HFFc6 (cell line): ENCODE measurements around the gene CTTNBP2NL. TPM values are rescaled to one million over a fixed set of nuclear protein-coding genes. Genes with fewer than 3 reads are reported as not detected.

Source experiments
- DNase-seq: peaks from one replicate; pipeline ENCODE4 v3.0.0-alpha.2; 2018
- H3K27ac Mint-ChIP-seq: 2 replicates; pipeline ENCODE4 v1.8.0; 2020; ENCODE audit warnings: mild to moderate bottlenecking, mixed read lengths
- H3K27me3 Mint-ChIP-seq: 2 replicates; pipeline ENCODE4 v1.8.0; 2021; ENCODE audit warnings: mild to moderate bottlenecking, moderate library complexity, mixed read lengths; ENCODE audit not compliant: insufficient read depth
- H3K36me3 Mint-ChIP-seq: 2 replicates; pipeline ENCODE4 v1.8.0; 2021; ENCODE audit warnings: low read depth, mixed read lengths
- H3K4me1 Mint-ChIP-seq: 2 replicates; pipeline ENCODE4 v1.8.0; 2020; ENCODE audit warnings: low read depth, mixed read lengths
- H3K4me3 Mint-ChIP-seq: 2 replicates; pipeline ENCODE4 v1.8.0; 2020; ENCODE audit warnings: mild to moderate bottlenecking, moderate library complexity, mixed read lengths
- H3K9me3 Mint-ChIP-seq: 2 replicates; pipeline ENCODE4 v1.8.0; 2020; ENCODE audit warnings: mild to moderate bottlenecking, mixed read lengths
- total RNA-seq, 6 experiments: library from RNA; stranded (reverse); fragmentation: NEBNext Ultra II Directional; extraction: Animal tissue kit (Norgen Biotek cat#: 25700); gene quantifications; 2 replicates in 1 of 6; 3 replicates in 5 of 6; pipeline ENCODE4 v1.2.3, GENCODE V29; 2021
- TF ChIP-seq, protein P1 (sequence below): fragments of 200-600 bp; sonication (generic); IDR thresholded peaks from 2 replicates; pipeline ENCODE4 v1.5.0; 2021; ENCODE audit warnings: antibody characterized with exemption, mild to moderate bottlenecking

Gene CTTNBP2NL
- total RNA-seq, 6 experiments from 2014 or later: 71.9 to 80.8 (median 76.5) TPM

DNA sequence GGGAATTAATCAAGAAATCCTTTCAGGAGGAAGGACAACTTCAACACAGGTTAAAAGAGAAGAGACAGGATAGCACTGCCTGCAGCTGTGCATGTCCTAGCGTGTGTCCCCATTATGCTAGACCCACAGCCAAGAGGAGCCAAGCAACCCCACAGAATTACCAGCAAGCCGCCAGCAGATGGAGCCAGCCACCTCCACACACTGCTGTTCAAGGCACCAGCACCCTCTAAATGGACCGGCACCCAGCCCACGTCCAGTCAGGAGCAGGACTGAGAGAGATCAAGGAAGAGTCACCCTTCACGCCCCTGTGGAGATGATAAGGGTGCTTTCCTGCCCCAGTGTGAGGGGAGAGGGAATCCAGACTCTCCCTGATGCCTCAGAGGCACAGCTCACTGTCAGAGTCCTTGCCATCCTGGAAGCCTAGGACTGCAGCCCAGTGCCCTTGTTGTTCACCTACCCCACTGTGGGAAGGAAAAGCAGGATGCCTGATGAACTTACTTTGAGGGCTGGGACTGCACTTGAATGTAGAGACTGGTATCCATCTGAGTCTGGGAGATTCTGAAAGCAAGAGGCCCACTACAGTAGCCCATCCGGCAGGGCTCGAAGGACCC lies 37.1 kb upstream of the CTTNBP2NL start:
- H3K4me3 Mint-ChIP-seq: no peak overlapping the region
- peak; percentile 54 for DNase-seq
- H3K36me3 Mint-ChIP-seq: no peaks in the 10 kb centered on the region
- TF ChIP-seq, protein P1, sequence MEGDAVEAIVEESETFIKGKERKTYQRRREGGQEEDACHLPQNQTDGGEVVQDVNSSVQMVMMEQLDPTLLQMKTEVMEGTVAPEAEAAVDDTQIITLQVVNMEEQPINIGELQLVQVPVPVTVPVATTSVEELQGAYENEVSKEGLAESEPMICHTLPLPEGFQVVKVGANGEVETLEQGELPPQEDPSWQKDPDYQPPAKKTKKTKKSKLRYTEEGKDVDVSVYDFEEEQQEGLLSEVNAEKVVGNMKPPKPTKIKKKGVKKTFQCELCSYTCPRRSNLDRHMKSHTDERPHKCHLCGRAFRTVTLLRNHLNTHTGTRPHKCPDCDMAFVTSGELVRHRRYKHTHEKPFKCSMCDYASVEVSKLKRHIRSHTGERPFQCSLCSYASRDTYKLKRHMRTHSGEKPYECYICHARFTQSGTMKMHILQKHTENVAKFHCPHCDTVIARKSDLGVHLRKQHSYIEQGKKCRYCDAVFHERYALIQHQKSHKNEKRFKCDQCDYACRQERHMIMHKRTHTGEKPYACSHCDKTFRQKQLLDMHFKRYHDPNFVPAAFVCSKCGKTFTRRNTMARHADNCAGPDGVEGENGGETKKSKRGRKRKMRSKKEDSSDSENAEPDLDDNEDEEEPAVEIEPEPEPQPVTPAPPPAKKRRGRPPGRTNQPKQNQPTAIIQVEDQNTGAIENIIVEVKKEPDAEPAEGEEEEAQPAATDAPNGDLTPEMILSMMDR: peak; percentile 86
- H3K27me3 Mint-ChIP-seq: peaks cover 22% of the 10 kb centered on the region
- H3K27ac Mint-ChIP-seq: no peak overlapping the region
- peaks cover 21% of the 10 kb centered on the region for H3K4me1 Mint-ChIP-seq
- H3K9me3 Mint-ChIP-seq: no peaks in the 10 kb centered on the region

GRCh38 chr1:112359961-112360767 lies 35.9 kb upstream of the CTTNBP2NL start:
- TF ChIP-seq, protein P1: no peak
- Mint-ChIP-seq H3K4me3 (peak overlapping the region; percentile 56), H3K9me3 (no peaks in the 10 kb centered on the region), H3K27ac (peak overlapping the region; percentile 78), H3K36me3 (no peaks in the 10 kb centered on the region), H3K27me3 (peaks cover 23% of the 10 kb centered on the region), H3K4me1 (peaks cover 21% of the 10 kb centered on the region)
- DNase-seq: peak; percentile 50

DNA sequence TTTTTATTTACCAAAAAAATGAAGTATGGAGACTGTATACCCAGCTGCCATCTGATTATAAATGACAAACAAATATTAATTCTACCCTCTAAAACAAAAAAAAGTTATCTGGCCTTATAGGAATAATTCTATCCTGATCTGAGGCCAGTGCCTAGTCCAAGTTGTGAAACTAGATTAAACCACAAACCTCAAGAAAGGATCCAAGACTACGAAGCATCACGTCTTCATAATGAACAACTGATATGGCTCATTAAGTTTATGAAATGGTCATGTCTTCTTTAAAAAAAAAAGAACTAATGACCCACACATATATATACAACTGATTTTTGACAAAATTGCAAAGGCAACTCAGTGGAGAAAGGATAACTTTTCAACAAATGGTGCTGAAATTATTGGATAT lies 32.4 kb upstream of the CTTNBP2NL start:
- H3K27ac Mint-ChIP-seq: no peak overlapping the region
- DNase-seq: no peak
- no peaks in the 10 kb centered on the region for H3K9me3 Mint-ChIP-seq
- peaks cover 14% of the 10 kb centered on the region for H3K27me3 Mint-ChIP-seq
- H3K36me3 Mint-ChIP-seq: no peaks in the 10 kb centered on the region
- H3K4me1 Mint-ChIP-seq: peaks cover 20% of the 10 kb centered on the region
- TF ChIP-seq, protein P1: no peak
- no peak overlapping the region for H3K4me3 Mint-ChIP-seq

GRCh38 chr1:112368198-112368597 lies 27.8 kb upstream of the CTTNBP2NL start:
- H3K4me3 Mint-ChIP-seq: no peak overlapping the region
- H3K36me3 Mint-ChIP-seq: no peaks in the 10 kb centered on the region
- H3K9me3 Mint-ChIP-seq: no peaks in the 10 kb centered on the region
- peaks cover 4% of the 10 kb centered on the region; the same call in 1 of the 2 replicates for H3K4me1 Mint-ChIP-seq
- TF ChIP-seq, protein P1: no peak
- DNase-seq: no peak
- no peak overlapping the region for H3K27ac Mint-ChIP-seq
- H3K27me3 Mint-ChIP-seq: peaks cover 22% of the 10 kb centered on the region

DNA sequence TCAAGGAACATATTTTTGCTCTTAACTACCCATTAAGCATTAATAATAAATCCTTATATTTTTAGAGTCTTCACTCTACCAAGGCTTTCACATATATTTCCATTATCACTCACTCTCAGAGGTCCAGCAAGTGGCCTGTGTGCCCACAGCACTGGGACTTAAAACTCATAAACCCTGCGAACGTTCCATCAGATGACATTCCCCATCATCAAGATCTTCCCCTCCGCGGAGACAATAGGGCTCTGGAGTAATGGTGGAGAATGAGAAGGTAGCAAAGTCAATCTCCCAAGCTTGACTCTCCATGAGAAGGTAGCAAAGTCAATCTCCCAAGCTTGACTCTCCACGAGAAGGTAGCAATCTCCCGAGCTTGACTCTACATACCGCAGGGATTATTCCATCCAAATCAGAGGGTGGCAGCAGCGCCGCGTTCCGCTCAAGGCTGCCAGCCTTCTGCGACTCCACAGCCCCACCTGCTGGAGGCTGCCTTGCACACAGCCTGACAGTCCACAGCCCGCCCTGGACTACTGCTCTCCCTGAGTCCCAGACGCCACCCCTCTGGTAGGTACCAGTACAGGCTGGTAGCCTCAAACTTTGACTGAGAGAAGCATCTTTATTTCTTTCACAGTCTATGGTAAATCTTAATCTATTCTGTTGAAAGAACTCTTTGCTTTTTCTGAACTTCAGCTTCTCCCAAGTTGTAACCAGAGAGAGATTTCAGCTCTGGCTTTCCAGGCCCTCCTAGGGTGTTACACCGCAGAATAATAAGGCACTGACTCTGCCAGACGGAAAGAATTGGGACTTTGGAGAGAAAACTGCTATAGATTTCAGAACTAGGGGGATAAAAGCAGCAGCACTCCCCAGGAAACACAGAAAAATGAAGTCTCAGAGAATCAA lies 26.4 kb upstream of the CTTNBP2NL start:
- H3K27ac Mint-ChIP-seq: no peak overlapping the region
- peaks cover 25% of the 10 kb centered on the region for H3K27me3 Mint-ChIP-seq
- peak; percentile 75 for DNase-seq
- H3K4me1 Mint-ChIP-seq: peaks cover 4% of the 10 kb centered on the region; the same call in 1 of the 2 replicates
- no peaks in the 10 kb centered on the region for H3K9me3 Mint-ChIP-seq
- no peak overlapping the region for H3K4me3 Mint-ChIP-seq
- TF ChIP-seq, protein P1: peak; percentile 97
- no peaks in the 10 kb centered on the region for H3K36me3 Mint-ChIP-seq
